ENCODE results near the gene RAPH1. TPM values are rescaled to one million over a fixed set of nuclear protein-coding genes. Genes with fewer than 3 reads are reported as not detected.
A peak's percentile ranks its signal among the peaks of the same experiment; 100 is the strongest.

RAPH1 gene
- total and polyA plus RNA-seq, 2 experiments from 2014 or later = 5.0 to 36.2 TPM

GRCh38 chr2:203396667-203397066, 138.4 kb downstream of the RAPH1 start:
- Mint-ChIP-seq H3K36me3 (ENCODE audit: low read depth) (peaks cover 43% of the 10 kb centered on the region), H3K27ac (peak overlapping the region; percentile 58), H3K27me3 (ENCODE audit: insufficient read depth, low read depth, poor library complexity) (peaks cover 2% of the 10 kb centered on the region), H3K9me3 (no peaks in the 10 kb centered on the region), H3K4me1 (peaks cover 15% of the 10 kb centered on the region), H3K4me3 (no peak overlapping the region)
- H3K79me2 ChIP-seq (replicated peaks; ENCODE audit: insufficient read depth) = no peaks in the 10 kb centered on the region; the same call in 1 of the 2 replicates
- no peaks in the 10 kb centered on the region for H3K27me3 ChIP-seq (ENCODE audit: insufficient read depth)
- H3F3A ChIP-seq (replicated peaks; ENCODE audit: low read depth) = 0 out of 2 replicates have a peak, but pooled peaks cover 2% of the 10 kb centered on the region
- no peak overlapping the region for H3K4me3 ChIP-seq
- H2AFZ ChIP-seq = no peak overlapping the region
- peaks cover 5% of the 10 kb centered on the region; the same call in 1 of the 2 replicates for H3K4me1 ChIP-seq (ENCODE audit: insufficient read depth)
- H3K9me2 ChIP-seq (ENCODE audit: insufficient read depth) = no peaks in the 10 kb centered on the region
- no peaks in the 10 kb centered on the region for H3K36me3 ChIP-seq (ENCODE audit: insufficient read depth)
- TF ChIP-seq CTCF (conservative IDR thresholded peaks at IDR 0.05; ENCODE audit: low read depth in 2 of 2) (peak; percentile 69 to 81), ZNF114 (CRISPR knock-in tag; IDR thresholded peaks at IDR 0.05) (peak; percentile 61; the same call in 1 of the 2 replicates), ZNF331 (CRISPR knock-in tag; IDR thresholded peaks at IDR 0.05; ENCODE audit: low read depth) (no peak), ZNF462 (CRISPR knock-in tag; IDR thresholded peaks at IDR 0.05) (peak; percentile 55; the same call in 1 of the 2 replicates), EZH2phosphoT487 (IDR thresholded peaks at IDR 0.05; ENCODE audit: unreplicated experiment) (no peak), CREB1 (CRISPR knock-in tag; IDR thresholded peaks at IDR 0.05; ENCODE audit: low read depth) (0 out of 2 replicates have a peak, but pooled peaks have one; percentile 24), ETS1 (IDR thresholded peaks at IDR 0.05) (no peak)
- H3K27ac ChIP-seq (ENCODE audit: low read depth) = no peak overlapping the region
- peak; percentile 90 for DNase-seq (ENCODE audit: low spot score)
- ATAC-seq = peak; percentile 99
- no peak overlapping the region for H3K4me2 ChIP-seq
- H4K20me1 ChIP-seq (replicated peaks; ENCODE audit: insufficient read depth) = no peaks in the 10 kb centered on the region

Data from GM23338 (cell line).